Aorta (tissue), 5 donors: Measurements from ENCODE around the gene RHCG. TPM values are rescaled to one million over a fixed set of nuclear protein-coding genes. Genes with fewer than 3 reads are reported as not detected.

ENCODE experiments used
- ATAC-seq: fragments of 200-7000 bp; cut with Tn5 transposase; one replicate; pipeline ENCODE4 v1.9.1; 2022; ENCODE audit warnings: moderate library complexity; ENCODE audit not compliant: low FRiP score
- DNase-seq, 2 donors: peaks; one replicate each; pipeline ENCODE4 v3.0.0-alpha.2; 2020
- H3K27ac ChIP-seq, 2 donors: one replicate each; pipeline ENCODE4 v1.5.1; 2013; ENCODE audit warnings: low read length in 2 of 2, mild to moderate bottlenecking in 2 of 2, moderate library complexity in 2 of 2, control low read depth in 1 of 2, inconsistent platforms in 1 of 2, low read depth in 1 of 2
- H3K27me3 ChIP-seq, 2 donors: one replicate each; pipeline ENCODE4 v1.6.1; 2013; ENCODE audit warnings: control low read depth in 1 of 2, low read length in 1 of 2, mild to moderate bottlenecking in 1 of 2, moderate library complexity in 1 of 2; ENCODE audit not compliant: insufficient read depth in 2 of 2, control insufficient read depth in 1 of 2
- H3K36me3 ChIP-seq, 2 donors: one replicate each; pipeline ENCODE4 v1.6.1; 2013; ENCODE audit warnings: control low read depth in 1 of 2, low read length in 1 of 2, mild to moderate bottlenecking in 1 of 2; ENCODE audit not compliant: insufficient read depth in 2 of 2, control insufficient read depth in 1 of 2
- H3K4me1 ChIP-seq, 2 donors: one replicate each; pipeline ENCODE4 v1.6.1; 2013; ENCODE audit warnings: low read length in 2 of 2, control low read depth in 1 of 2, mild to moderate bottlenecking in 1 of 2, moderate library complexity in 1 of 2; ENCODE audit not compliant: insufficient read depth in 2 of 2, control insufficient read depth in 1 of 2
- H3K4me3 ChIP-seq, 2 donors: one replicate each; pipeline ENCODE4 v1.5.1; 2013; ENCODE audit warnings: low read length in 2 of 2, control low read depth in 1 of 2, mild to moderate bottlenecking in 1 of 2
- H3K9me3 ChIP-seq: one replicate; pipeline ENCODE4 v1.6.1; 2013; ENCODE audit warnings: mild to moderate bottlenecking, low read length; ENCODE audit not compliant: control insufficient read depth
- WGBS, 2 donors: extraction: QIAGEN DNeasy Blood & Tissue Kit; methylation state at CpG; one replicate each; pipeline ENCODE4 v1.1.7; 2013; 5-methylcytosine and 5-hydroxymethylcytosine counted together
- intact Hi-C, 2 donors: fragments of 100-400 bp; cut with DNase I; formaldehyde crosslinking; loops; one replicate each; pipeline versions ENCODE4 v1.14.2 to v1.15.0; 2022
- polyA plus RNA-seq, 2 donors: library from polyadenylated mRNA; stranded (reverse); fragments of 200-250 nt; gene quantifications; one replicate each; pipeline ENCODE4 v1.2.3, GENCODE V29; 2013
- total RNA-seq, 2 donors: library from RNA; stranded (reverse); fragmentation: NEBNext Ultra II Directional; extraction: Animal tissue kit (Norgen Biotek cat#: 25700); gene quantifications; one replicate each; pipeline ENCODE4 v1.2.1, GENCODE V29; 2021
- donor health status: healthy with polysubstance abuse.
- donor health status: Bipolar disorder and iron deficiency.
- donor health status: DM: no; HTN: no; CAD: no.
- donor health status: DM: no; HTN: no; CAD: no.
- donor health status: DM: yes; HTN: yes; CAD: no.

RHCG gene
- total and polyA plus RNA-seq, 4 donors: 1.0 to 2.1 TPM; not detected in 2

- no peaks in the 10 kb centered on the region for H3K4me1 ChIP-seq
- ATAC-seq (no peak), DNase-seq (no peak)
- H3K27me3 ChIP-seq: no peaks in the 10 kb centered on the region
- WGBS, 2 donors: 60 to 65% methylated on average over 4 of the region's 4 CpGs
- no peak overlapping the region for H3K27ac ChIP-seq
- peaks cover 1% of the 10 kb centered on the region for H3K9me3 ChIP-seq
- no peak overlapping the region for H3K4me3 ChIP-seq
- intact Hi-C loops: no loop called here
- no peaks in the 10 kb centered on the region for H3K36me3 ChIP-seq
Observed at GRCh38 chr15:89458440-89458839, 37.9 kb downstream of the RHCG start.

DNA sequence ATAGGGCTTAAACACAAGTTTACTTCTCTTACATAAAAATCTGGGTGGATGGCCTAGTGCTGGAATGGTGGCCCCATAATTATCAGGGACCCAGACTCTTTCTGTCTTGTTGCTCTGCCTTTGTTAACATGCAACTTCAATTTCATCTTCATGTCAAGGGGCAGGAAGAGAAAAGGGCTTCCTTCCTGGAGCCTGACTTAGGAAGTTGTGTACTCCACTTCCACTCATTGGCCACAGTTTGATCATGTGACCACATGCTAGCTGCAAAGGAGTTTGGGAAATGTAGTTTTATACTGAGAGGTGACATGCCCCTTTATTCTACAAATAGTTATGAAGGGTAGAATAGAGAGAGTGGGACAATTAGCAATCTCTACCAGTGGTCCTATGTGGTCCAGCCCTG lies 39.3 kb downstream of the RHCG start:
- DNase-seq: peak in 1 of 2 donors; percentile 2
- no peak for ATAC-seq
- peaks cover 1% of the 10 kb centered on the region for H3K9me3 ChIP-seq
- H3K27me3 ChIP-seq: no peaks in the 10 kb centered on the region
- no peaks in the 10 kb centered on the region for H3K4me1 ChIP-seq
- no peak overlapping the region for H3K27ac ChIP-seq
- no peaks in the 10 kb centered on the region for H3K36me3 ChIP-seq
- no peak overlapping the region for H3K4me3 ChIP-seq
- intact Hi-C loops: no loop called here

- Histone ChIP-seq H3K4me3 (no peak overlapping the region), H3K27me3 (no peaks in the 10 kb centered on the region), H3K27ac (no peak overlapping the region), H3K36me3 (no peaks in the 10 kb centered on the region), H3K9me3 (peaks cover 1% of the 10 kb centered on the region), H3K4me1 (no peaks in the 10 kb centered on the region)
- no peak for DNase-seq
- 88 to 89% methylated on average over 1 of the region's 1 CpG for WGBS, 2 donors
- no peak for ATAC-seq
- intact Hi-C loops: no loop called here
Observed at GRCh38 chr15:89455535-89455934, 40.8 kb downstream of the RHCG start.

DNA sequence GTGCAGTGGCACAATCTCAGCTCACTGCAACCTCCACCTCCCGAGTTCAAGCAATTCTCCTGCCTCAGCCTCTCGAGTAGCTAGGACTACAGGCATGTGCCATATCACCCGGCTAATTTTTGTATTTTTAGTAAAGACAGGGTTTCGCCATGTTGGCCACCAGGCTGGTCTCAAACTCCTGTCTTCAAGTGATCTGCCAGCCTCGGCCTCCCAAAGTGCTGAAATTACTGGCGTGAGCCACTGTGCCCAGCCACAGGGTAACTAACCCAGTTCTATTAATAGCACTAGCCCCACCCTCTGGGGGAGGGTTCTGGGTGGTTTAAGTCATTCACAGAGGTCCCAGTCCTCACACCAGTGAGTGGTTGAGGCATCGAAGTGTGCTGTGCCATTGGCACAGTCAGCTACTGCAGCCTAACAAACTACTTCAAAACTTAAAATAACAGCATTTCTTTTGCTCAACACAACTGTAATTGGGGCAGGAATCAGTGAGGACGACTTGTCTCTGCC lies 44.0 kb downstream of the RHCG start:
- ATAC-seq (no peak), DNase-seq (no peak)
- Histone ChIP-seq H3K4me1 (no peaks in the 10 kb centered on the region), H3K27me3 (peaks cover 0 to 2% of the 10 kb centered on the region in 2 donors), H3K36me3 (no peaks in the 10 kb centered on the region), H3K27ac (no peak overlapping the region), H3K9me3 (peaks cover 1% of the 10 kb centered on the region), H3K4me3 (no peak overlapping the region)
- intact Hi-C loops: no loop called here
- 62 to 64% methylated on average over 8 of the region's 8 CpGs for WGBS, 2 donors

DNA sequence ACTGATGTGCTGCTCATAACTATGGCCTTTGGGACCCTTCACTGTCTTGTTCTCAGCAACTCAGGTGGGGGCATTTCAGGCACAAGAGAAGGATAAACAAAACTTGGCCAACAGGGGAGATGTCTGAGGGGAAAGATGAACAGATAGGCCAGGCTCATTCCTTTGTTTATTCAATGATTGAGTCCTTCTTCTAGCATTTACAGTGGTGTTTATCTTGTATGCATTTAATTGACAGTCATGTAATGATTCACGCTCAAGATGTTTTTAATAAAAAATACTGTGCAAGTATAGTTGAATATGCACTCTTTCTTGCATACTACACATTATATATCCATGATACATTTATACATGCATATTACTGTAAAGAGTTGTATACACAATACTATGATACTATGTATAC lies 44.5 kb downstream of the RHCG start:
- H3K27me3 ChIP-seq: peaks cover 0 to 2% of the 10 kb centered on the region in 2 donors
- no peaks in the 10 kb centered on the region for H3K4me1 ChIP-seq
- 74 to 82% methylated on average over 1 of the region's 1 CpG for WGBS, 2 donors
- DNase-seq (no peak), ATAC-seq (no peak)
- H3K4me3 ChIP-seq: no peak overlapping the region
- no peaks in the 10 kb centered on the region for H3K9me3 ChIP-seq
- H3K27ac ChIP-seq: no peak overlapping the region
- H3K36me3 ChIP-seq: no peaks in the 10 kb centered on the region
- intact Hi-C loops: no loop called here

DNA sequence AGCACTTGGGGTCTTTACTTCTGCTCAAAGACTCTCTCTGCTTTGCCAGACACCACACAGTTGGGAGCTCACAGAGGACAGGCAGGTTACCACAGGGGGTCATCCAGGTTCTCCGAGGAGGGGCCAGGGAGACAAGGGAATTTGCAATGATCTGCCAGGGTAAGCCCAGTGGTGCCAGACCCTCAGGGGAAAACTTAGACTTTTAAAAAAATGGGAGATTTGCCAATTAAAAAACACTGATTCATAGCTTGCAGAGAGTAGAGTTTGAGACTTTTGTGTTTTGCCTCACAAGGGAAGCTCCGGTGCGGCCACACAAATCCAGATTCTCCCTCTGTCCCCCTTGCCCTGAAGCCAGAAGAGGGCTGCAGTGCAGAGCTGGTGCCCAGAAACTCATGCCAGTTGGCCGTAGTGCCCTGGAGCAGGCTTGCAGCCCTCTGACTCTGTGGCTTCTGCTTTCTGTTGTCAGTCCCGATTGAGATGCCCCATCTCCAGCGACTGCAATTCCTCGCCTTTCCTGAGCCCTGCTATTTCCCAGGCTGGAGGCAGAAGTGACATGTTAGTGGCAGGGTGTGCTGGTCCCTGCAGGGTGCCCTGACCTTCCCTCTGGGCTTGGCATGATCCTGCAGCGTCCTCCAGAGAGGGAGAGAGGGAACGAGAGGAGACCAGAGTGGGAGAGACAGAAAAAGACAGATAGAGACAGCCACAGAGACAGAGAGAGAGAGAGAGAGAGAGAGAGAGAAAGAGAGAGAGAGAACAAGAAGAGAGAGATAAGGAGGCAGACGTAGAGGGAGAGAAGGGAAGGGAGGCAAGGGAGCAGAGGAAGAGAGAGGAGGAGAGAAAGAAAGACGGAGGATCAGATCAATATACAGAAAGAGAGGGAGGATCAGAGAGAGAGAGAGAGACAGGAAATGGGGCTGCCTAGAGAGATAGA lies 46.0 kb downstream of the RHCG start:
- DNase-seq (no peak), ATAC-seq (no peak)
- no peak overlapping the region for H3K4me3 ChIP-seq
- no peaks in the 10 kb centered on the region for H3K4me1 ChIP-seq
- H3K9me3 ChIP-seq: no peaks in the 10 kb centered on the region
- 9 to 11% methylated on average over 11 of the region's 11 CpGs for WGBS, 2 donors
- H3K27ac ChIP-seq: no peak overlapping the region
- intact Hi-C loops: no loop called here
- no peaks in the 10 kb centered on the region for H3K36me3 ChIP-seq
- peaks cover 0 to 2% of the 10 kb centered on the region in 2 donors for H3K27me3 ChIP-seq

DNA sequence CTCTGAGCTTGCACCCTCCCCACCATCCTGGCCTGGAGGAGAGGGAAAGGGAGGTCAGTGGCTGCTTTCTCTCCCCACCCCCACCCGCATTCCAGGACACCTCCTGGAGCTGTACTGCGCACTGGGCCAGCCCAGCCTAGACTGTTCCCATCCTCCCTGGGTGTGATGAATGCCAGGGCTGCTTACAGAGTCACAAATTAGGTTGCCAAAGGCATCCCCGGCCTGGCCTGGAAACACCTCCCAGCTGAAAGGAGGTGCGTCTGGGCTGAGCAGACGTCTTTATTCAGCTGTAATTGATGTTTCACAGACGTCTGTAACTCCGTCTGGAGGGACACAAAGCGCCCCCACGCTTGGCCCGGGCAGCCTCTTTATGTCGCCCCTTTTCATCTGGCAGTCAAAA lies 47.6 kb downstream of the RHCG start:
- Histone ChIP-seq H3K4me1 (no peaks in the 10 kb centered on the region), H3K36me3 (no peaks in the 10 kb centered on the region), H3K27me3 (peaks cover 0 to 2% of the 10 kb centered on the region in 2 donors), H3K9me3 (no peaks in the 10 kb centered on the region), H3K27ac (no peak overlapping the region), H3K4me3 (no peak overlapping the region)
- DNase-seq (no peak), ATAC-seq (no peak)
- intact Hi-C loops: no loop called here
- 10 to 15% methylated on average over 10 to 11 of the region's 11 CpGs for WGBS, 2 donors

- WGBS, 2 donors: 81 to 95% methylated on average over 8 of the region's 8 CpGs
- intact Hi-C loops: no loop called here
- DNase-seq (no peak), ATAC-seq (no peak)
- H3K4me3 ChIP-seq: no peak overlapping the region
- H3K4me1 ChIP-seq: no peaks in the 10 kb centered on the region
- peaks cover 0 to 2% of the 10 kb centered on the region in 2 donors for H3K27me3 ChIP-seq
- H3K27ac ChIP-seq: no peak overlapping the region
- no peaks in the 10 kb centered on the region for H3K36me3 ChIP-seq
- H3K9me3 ChIP-seq: no peaks in the 10 kb centered on the region
Observed at GRCh38 chr15:89447676-89448075, 48.7 kb downstream of the RHCG start.
